WI38 (cell line): ENCODE measurements around the gene LPP.

Experiments
- H3K4me3 ChIP-seq: 2 replicates; pipeline ENCODE4 v1.5.1; 2011; ENCODE audit warnings: low read depth, mild to moderate bottlenecking, control low read depth, low read length
- TF ChIP-seq, protein P1 (sequence below): IDR thresholded peaks from 2 replicates; pipeline ENCODE4 v1.5.1; 2012; ENCODE audit warnings: low read depth, mild to moderate bottlenecking, control low read depth, low read length

The LPP gene

DNA sequence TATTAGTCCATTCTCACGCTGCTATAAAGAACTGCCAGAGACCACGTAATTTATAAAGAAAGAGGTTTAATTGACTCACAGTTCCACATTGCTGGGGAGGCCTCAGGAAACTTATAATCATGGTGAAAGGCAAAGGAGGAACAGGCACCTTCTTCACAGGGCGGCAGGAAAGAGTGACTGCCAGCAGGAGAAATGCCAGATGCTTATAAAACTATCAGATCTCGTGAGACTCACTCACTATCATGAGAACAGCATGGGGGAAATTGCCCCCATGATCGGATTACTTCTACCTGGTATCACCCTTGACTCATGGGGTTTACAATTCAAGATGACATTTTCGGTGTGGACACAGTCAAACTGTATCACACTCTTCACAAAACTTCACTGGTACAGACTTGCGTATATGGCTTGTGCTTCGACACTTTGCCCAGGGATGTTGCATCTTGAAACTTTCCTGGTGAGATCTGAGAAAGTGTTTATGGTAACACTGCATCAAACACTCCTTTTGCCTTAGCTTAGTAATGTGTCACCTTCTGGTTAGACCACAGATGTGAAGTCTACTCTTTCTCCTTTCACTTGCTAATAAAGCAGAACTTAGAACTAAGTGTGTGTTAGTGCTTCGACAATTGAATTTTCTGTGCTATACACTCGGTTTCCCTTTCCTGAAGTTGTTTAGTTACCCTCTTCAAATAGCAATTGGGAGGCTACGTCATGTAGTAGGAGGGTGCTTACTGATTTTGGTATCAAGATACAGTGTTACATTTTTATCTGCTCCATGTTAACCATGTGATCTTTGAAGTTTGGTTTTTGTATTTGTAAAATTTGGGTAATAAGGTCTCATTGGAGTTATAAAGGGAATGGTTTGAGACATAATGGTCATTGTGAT, 185.7 kb downstream of the LPP start:
- H3K4me3 ChIP-seq = no peak overlapping the region
- TF ChIP-seq, protein P1, sequence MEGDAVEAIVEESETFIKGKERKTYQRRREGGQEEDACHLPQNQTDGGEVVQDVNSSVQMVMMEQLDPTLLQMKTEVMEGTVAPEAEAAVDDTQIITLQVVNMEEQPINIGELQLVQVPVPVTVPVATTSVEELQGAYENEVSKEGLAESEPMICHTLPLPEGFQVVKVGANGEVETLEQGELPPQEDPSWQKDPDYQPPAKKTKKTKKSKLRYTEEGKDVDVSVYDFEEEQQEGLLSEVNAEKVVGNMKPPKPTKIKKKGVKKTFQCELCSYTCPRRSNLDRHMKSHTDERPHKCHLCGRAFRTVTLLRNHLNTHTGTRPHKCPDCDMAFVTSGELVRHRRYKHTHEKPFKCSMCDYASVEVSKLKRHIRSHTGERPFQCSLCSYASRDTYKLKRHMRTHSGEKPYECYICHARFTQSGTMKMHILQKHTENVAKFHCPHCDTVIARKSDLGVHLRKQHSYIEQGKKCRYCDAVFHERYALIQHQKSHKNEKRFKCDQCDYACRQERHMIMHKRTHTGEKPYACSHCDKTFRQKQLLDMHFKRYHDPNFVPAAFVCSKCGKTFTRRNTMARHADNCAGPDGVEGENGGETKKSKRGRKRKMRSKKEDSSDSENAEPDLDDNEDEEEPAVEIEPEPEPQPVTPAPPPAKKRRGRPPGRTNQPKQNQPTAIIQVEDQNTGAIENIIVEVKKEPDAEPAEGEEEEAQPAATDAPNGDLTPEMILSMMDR = no peak

DNA sequence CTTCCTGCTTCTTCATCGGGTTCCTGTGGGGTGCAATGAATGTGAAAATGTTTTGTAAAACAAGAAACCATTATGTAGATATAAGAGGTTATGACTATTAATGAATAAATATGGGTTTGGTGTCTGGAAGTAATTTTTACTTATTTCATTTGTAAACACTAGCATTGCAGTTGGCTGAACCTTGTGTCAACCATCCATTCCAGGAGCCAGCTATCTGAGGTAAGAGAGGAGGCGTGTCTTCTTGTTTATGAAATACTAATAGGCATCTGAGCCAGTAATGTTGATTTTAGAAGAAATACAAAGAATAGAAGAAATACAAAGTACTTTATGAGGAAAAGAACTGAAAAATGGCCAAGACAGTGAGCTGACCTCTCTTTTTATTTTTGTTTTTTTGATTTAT, 187.5 kb downstream of the LPP start:
- H3K4me3 ChIP-seq = no peak overlapping the region
- TF ChIP-seq, protein P1 = no peak

DNA sequence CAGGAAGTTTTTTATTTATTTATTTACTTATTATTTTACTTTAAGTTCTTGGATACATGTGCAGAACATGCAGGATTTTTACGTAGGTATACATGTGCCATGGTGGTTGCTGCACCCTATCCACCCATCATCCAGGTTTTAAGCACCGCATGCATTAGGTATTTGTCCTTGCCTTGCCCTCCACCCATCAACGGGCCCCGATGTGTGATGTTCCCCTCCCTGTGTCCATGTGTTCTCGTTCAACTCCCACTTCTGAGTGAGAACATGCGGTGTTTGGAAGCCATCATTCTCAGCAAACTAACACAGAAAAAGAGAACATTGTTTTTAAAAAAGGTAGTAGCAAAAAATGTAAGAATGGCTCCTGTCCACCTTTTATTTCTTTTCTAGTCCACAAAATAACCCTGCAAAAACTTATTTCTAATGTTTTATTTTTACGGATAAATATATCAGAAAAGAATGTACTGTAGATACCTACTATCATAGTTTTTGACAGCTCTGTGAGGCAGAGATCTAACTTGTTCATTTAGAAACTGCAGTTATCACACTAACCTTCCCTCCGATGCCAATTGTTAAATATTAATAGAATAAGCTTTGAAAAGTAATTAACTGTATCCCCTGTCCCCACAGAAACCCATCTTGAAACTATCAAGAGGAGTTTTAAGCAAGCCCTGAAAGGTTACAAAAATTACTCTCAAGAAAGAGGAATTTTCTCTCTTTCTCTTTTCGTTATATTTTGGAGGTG, 189.2 kb downstream of the LPP start:
- H3K4me3 ChIP-seq = no peak overlapping the region
- TF ChIP-seq, protein P1 = no peak

DNA sequence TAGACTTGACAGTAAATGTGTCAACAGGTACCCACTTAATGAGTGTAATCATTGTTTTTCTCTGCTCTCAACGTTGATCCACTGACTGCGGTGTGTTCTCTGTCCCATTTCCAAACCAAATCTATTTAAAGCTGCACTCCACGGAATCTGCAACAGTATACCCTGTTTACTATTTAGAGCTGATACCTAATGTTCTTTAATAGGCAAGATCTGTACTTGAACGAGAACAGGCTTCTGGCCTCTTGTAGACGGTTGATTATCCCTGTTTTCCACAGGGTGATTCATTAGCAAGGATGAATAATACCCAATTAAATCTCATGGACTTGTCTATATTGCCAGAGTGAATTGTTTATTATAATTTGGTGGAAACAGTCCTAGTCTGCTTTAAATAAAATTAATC, 189.9 kb downstream of the LPP start:
- TF ChIP-seq, protein P1 = no peak
- H3K4me3 ChIP-seq = no peak overlapping the region

DNA sequence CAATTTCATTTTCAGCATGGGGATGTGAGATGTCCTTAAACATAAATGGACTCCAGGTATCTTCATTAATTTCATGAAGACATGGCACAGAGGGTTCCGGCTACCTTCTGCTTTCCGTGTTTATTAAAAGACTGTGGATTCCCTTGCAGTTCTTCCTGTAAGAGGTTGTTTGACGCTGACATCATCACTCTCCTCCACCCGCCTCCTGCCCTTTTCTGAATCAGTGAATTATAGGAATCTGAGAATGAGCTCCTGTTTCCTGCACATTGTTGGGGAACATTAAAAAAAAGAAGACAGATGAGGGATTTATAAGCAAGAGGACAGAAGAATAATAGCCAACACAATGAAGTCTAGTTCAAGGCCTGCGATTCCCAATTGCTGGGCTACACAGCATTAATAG, 191.3 kb downstream of the LPP start:
- H3K4me3 ChIP-seq = no peak overlapping the region
- TF ChIP-seq, protein P1 = no peak

DNA sequence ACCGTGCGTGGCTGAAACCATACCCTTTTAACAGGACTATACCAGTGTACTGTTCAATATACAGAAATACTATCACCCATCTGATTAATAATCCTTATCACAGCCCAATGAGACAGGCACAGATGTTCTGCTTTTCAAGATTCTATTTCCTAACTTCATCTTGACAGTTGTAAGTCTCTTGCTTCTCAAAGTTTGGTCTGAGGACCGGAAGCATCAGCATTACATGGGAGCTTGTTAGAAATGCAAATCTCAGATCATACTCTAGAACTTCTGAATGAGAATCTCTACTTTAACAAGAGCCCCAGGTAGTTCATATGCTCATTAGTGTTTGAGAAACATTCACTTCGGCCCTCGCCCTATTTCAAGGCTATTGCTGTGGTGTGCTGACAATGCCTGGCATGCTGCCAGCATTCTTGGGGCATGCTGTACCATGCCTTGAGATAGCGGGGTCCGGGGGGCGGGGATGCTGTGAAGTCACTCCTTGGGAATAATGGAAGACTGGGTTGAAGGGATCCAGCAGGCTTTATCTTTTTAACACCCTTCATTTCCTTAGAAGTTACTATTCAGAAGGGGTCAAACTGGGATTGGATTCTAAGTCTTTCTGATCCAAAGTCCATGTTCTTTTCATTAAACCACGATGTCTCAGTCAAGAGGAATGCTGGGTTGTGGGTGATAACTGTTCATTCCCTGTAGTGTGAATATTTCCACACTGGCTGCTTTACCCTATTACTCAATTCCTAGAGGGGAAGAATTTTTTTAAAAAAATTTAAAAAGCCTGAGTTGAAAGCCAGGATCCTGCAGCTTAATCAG, 194.7 kb downstream of the LPP start:
- TF ChIP-seq, protein P1 = no peak
- H3K4me3 ChIP-seq = no peak overlapping the region
